Stimulated activated CD8-positive, alpha-beta memory T cell treated with anti-CD3 and anti-CD28 coated beads, Interleukin-7, amount 100 ng/mL, for 48 hours (primary cell): ENCODE data around the gene YDJC.
"Not testable (repeated sequence)": the region's sequence is repeated elsewhere in the genome, so short reads cannot be mapped to it uniquely, and the experiment has no call there.

ENCODE experiments used
- DNase-seq, 2 donors: peaks; one replicate each; pipeline ENCODE4 v3.0.0-alpha.2; 2020; ENCODE audit warnings: low read depth in 1 of 2; ENCODE audit errors: extremely low read depth in 1 of 2

YDJC gene

GRCh38 chr22:21582801-21583740, 46.8 kb downstream of the YDJC start:
- no peak for DNase-seq

- not testable (repeated sequence) for DNase-seq
Observed at GRCh38 chr22:21581009-21581713, 48.7 kb downstream of the YDJC start.

GRCh38 chr22:21580623-21581007, 49.2 kb downstream of the YDJC start:
- not testable (repeated sequence) for DNase-seq

GRCh38 chr22:21579474-21579851, 50.4 kb downstream of the YDJC start:
- DNase-seq: no peak
